WERI-Rb-1 (cell line): ENCODE data around the gene ATM.
"Not testable (repeated sequence)": the region's sequence is repeated elsewhere in the genome, so short reads cannot be mapped to it uniquely, and the experiment has no call there.

Experiments
- DNase-seq: peaks from one replicate; pipeline ENCODE4 v3.0.0-alpha.2; 2020
- H3K27ac ChIP-seq: fragments of 250-450 bp; sonication (Bioruptor Pico); 2 replicates; pipeline ENCODE4 v1.5.1; 2020; ENCODE audit warnings: mild to moderate bottlenecking, moderate library complexity
- H3K27me3 ChIP-seq: fragments of 250-450 bp; sonication (Bioruptor Pico); 2 replicates; pipeline ENCODE4 v1.5.1; 2021; ENCODE audit warnings: mild to moderate bottlenecking, low read depth, moderate library complexity; ENCODE audit not compliant: insufficient read depth, severe bottlenecking
- H3K36me3 ChIP-seq: fragments of 250-450 bp; sonication (Bioruptor Pico); 2 replicates; pipeline ENCODE4 v1.5.1; 2020; ENCODE audit warnings: mild to moderate bottlenecking, moderate library complexity
- H3K4me3 ChIP-seq: 2 replicates; pipeline ENCODE4 v1.5.1; 2011; ENCODE audit warnings: low read depth, mild to moderate bottlenecking, control low read depth, low read length
- H3K9me3 ChIP-seq: fragments of 250-450 bp; sonication (Bioruptor Pico); 2 replicates; pipeline ENCODE4 v1.5.1; 2021; ENCODE audit warnings: mild to moderate bottlenecking, moderate library complexity; ENCODE audit not compliant: severe bottlenecking
- TF ChIP-seq, protein P1 (sequence below): IDR thresholded peaks from 2 replicates; pipeline ENCODE4 v1.5.1; 2011; ENCODE audit warnings: low read depth, mild to moderate bottlenecking, control low read depth, inconsistent platforms, low read length

Gene ATM

GRCh38 chr11:108414958-108415357, 192.1 kb downstream of the ATM start:
- Histone ChIP-seq H3K9me3 (no peaks in the 10 kb centered on the region), H3K27me3 (no peaks in the 10 kb centered on the region), H3K27ac (no peak overlapping the region), H3K4me3 (no peak overlapping the region), H3K36me3 (no peaks in the 10 kb centered on the region)
- no peak for DNase-seq
- TF ChIP-seq, protein P1, sequence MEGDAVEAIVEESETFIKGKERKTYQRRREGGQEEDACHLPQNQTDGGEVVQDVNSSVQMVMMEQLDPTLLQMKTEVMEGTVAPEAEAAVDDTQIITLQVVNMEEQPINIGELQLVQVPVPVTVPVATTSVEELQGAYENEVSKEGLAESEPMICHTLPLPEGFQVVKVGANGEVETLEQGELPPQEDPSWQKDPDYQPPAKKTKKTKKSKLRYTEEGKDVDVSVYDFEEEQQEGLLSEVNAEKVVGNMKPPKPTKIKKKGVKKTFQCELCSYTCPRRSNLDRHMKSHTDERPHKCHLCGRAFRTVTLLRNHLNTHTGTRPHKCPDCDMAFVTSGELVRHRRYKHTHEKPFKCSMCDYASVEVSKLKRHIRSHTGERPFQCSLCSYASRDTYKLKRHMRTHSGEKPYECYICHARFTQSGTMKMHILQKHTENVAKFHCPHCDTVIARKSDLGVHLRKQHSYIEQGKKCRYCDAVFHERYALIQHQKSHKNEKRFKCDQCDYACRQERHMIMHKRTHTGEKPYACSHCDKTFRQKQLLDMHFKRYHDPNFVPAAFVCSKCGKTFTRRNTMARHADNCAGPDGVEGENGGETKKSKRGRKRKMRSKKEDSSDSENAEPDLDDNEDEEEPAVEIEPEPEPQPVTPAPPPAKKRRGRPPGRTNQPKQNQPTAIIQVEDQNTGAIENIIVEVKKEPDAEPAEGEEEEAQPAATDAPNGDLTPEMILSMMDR: no peak

- not testable (repeated sequence) for H3K27ac ChIP-seq, H3K9me3 ChIP-seq, H3K4me3 ChIP-seq, H3K36me3 ChIP-seq, H3K27me3 ChIP-seq
- DNase-seq: peak; percentile 63
- TF ChIP-seq, protein P1: peak; percentile 40
Measured at GRCh38 chr11:108417551-108417950, 194.7 kb downstream of the ATM start.
